ENCODE data around the gene ADPRH.

ADPRH gene

GRCh38 chr3:119598410-119599098 is 19.3 kb downstream of the ADPRH start:
- no peak for DNase-seq

DNA sequence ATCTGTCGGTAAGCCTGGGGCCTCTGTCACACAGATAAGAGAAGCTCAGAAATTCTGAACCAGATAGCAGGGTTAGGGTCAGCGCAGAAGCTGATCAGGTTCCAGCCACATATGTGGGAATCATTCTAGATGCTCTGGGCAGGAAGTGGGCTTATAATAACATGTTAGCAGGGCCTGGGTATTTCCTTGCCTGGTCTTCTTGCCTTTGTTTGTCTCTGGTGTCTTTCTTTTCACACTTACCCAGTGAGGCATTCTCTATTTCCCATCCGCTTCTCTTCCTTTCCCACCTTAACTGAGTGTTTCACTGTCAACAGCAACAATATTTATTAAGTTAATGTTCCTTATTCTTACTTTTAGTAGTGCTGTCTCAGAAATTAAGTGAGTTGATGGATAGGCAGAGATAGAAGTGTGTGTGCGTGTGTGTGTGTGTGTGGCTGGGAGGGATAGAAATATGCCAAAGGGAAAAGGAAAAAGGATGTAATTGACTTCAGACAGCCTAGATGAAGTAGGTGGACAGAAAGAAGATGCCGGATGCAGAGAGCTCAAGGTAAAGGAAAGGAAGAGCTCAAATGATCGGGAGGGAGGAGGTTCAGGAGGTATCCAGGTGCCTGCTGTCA is 20.4 kb downstream of the ADPRH start:
- DNase-seq: no peak

DNA sequence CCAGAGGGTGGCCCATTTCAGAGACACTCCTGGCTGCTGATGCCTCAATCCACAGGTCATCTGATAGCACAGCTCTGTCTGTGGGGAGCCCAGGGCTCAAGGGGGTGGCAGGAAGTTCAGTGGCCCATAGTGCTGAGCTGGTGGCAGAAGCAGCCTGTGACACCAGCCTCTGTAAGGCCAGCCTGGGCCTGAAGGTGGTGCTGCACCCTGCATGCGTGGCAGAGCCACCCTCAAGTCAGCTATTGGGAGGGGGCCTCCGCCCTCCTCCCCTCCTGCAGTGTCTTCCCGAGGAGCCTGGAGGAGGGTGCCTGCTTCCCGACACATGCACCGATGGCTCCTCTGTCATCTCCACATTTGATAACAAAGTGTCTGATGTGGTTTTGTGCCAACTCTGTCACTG is 21.4 kb downstream of the ADPRH start:
- DNase-seq: no peak

- no peak for DNase-seq
Observed at GRCh38 chr3:119601154-119601553, 21.9 kb downstream of the ADPRH start.

DNA sequence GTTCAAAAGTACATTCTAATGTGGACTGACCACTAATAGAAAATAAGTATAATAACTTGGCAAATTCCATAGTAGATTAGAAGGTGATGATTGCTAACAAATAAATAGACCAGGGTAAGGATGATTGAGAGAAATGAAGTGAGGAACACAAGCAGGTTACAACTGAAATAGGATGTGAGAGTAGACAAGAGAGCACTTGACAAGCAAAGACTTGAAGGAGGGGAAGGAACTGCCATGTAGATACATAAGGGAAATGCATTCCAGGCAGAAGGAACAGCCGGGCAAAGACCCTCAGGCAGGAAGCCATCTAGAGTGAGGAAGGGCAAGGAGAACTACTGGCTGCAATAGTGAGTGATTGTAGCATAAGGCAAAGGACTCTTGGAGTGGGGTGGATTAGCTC is 23.4 kb downstream of the ADPRH start:
- DNase-seq: no peak

- no peak for DNase-seq
Observed at GRCh38 chr3:119604878-119605277, 25.6 kb downstream of the ADPRH start.

- no peak for DNase-seq
Observed at GRCh38 chr3:119608405-119609000, 29.2 kb downstream of the ADPRH start.

- no peak for DNase-seq
Observed at GRCh38 chr3:119609301-119609700, 30.0 kb downstream of the ADPRH start.

DNA sequence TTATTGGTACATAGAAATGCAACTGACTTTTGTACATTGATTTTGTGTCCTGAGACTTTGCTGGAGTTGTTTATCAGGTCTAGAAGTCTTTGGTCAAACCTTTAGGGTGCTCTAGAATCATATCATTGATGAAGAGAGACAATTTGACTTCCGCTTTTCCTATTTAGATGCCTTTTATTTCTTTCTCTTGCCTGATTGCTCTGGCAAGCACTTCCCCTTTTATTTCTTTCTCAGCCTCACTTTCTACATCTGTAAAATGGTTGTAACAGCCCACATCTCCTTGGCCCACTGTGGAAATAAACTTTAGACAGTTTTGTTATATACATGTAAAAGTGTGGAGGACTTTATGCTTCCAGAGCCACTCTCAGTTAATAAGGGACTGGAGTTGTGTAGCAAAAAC is 32.4 kb downstream of the ADPRH start:
- no peak for DNase-seq

DNA sequence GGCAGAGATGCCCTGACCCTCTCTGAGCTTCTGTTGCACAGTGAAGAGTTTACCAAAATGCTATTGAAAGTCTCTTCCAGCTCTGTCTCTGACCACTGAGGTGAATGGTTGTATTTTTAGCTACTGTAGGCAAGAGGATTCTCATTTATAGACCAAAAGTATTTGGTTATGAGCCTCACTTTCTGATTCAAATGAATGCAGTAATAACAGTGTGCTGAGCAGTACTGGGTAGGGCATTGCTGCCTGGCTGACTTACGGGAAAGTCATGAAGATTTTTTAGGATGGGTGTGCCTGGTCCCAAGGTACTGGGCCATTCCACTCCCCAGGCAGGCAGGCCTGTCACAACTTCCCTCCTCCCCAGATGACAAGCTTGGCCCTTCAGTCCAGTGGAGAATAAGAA is 33.9 kb downstream of the ADPRH start:
- no peak for DNase-seq

DNA sequence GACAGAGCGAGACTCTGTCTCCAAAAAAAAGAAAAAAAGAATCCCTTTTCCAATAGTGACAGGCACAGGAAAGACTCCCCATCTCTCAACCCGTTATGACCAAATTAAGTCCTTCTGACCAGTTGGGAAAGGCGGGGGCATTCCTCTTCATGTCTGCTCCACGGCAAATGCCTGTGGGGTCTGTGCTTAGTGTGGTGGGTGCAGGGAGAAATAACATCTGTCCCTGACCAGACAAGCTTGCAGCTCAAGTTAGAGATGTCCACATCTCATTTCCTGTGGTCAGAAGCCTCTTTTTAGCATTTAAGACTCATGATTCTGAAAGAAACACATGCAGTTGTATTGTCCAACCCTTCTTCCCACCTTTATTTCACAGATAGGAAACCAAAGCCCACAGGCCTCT is 34.6 kb downstream of the ADPRH start:
- DNase-seq: no peak

DNA sequence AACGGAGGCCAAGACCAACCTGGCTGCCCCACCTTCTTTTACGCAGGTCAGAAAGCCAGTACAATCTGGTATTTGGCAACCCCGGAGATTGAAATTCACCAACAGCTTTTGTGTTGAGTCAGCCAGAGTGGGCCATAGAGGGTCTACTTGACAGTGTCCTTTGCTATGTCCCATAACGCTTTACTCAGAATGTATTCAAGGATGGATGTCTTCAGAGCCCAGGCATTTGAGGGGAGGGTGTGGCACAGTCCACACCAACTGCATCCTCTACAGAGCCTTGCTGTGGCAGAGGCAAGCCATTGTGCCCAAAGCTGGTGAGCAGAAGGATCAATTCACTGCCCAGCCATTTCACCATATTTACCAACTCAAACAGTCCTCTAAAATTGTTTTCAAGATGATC is 36.8 kb downstream of the ADPRH start:
- DNase-seq: no peak

DNA sequence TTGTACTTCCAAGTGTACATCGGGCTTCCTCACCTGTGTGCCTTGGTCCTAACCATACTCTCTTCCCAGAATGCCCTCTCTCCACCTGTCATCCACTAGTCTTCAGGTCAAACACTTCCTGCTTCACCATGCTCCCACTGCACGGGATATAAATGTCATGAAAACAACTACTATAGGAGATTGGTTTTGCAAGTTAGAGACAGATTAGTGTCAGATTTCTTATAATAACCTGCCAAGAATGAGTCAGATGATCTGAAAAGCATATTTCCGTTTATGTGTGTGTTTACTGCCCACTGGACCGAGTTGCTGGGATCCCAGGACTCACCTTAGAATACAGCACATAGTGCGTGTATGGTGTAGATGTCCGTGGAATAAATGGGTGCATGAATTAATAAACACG is 39.8 kb downstream of the ADPRH start:
- DNase-seq: no peak

GRCh38 chr3:119620899-119621298 is 41.6 kb downstream of the ADPRH start:
- no peak for DNase-seq

- DNase-seq: no peak
Observed at GRCh38 chr3:119624002-119624720, 44.9 kb downstream of the ADPRH start.

DNA sequence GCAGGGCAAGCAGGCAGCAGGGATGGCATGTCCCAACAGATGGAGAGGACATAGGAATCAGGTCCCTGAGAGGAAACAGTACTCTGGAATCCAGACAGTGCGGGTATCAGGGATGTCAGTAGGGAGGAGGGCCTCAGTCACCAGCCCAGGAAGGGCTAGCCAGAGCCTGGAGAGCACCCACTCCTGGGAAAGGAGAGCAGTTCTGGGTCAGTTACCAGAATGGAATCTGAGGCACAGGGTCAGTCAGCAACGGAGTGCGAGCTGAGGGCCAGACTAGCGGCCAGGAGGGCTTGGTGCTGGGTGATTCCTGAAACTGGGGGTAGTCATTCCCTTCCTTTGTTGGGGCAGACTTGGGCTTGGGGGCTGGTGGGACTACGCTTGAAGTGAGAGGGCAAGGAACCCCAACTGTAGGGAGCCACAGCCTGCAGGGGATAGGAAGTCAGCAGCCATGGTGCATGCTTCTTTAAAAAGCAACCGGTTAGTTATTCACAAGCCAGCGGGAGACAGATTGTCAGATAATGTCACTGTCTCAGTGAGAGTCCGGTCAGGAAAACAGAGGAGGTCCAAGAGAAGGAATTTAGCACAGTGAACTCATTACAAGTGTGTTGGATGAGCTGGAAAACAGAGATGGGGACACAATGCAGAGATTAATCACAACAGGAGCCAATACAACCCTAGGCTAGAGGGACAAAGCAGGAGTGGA is 46.3 kb downstream of the ADPRH start:
- no peak for DNase-seq

- DNase-seq: no peak
Observed at GRCh38 chr3:119626196-119626595, 46.9 kb downstream of the ADPRH start.

GRCh38 chr3:119627461-119627860 is 48.2 kb downstream of the ADPRH start:
- DNase-seq: no peak

DNA sequence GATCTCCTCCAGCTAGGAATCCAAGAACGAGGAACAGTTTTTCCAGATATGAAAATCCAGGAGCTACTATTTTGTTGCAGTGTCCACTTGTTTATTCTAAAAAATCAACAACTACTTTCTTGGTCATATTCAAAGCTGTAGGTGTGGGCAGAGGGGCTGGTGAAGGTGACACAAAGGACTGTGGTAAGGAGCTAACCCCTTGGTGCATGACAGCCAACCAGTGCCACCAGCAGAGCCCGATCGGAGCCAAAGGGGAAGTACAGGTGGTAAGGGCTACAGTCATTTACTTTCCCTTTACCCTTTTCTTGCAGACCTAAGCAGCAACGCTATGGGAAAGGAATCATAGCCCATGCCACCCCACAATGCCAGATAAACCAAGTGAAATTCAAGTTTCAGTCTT is 49.1 kb downstream of the ADPRH start:
- no peak for DNase-seq

GRCh38 chr3:119628816-119629445 is 49.6 kb downstream of the ADPRH start:
- no peak for DNase-seq

- no peak for DNase-seq
Observed at GRCh38 chr3:119630128-119630879, 51.0 kb downstream of the ADPRH start.

GRCh38 chr3:119630880-119631329 is 51.6 kb downstream of the ADPRH start:
- DNase-seq: no peak
